WTC11 (cell line): ENCODE measurements around the gene SPIB. TPM values are rescaled to one million over a fixed set of nuclear protein-coding genes. Genes with fewer than 3 reads are reported as not detected.

Experiments
- ATAC-seq: fragments of 200-7000 bp; cut with Tn5 transposase; 2 replicates; pipeline ENCODE4 v1.10.0; 2021; ENCODE audit warnings: mild to moderate bottlenecking, moderate library complexity
- CTCF ChIA-PET: fragments of 300-600 bp; sonication (Branson Sonifier 250); formaldehyde crosslinking; loops from one replicate; lab custom pipeline; 2021; ENCODE audit warnings: antibody characterized with exemption; lab: Charles Lee
- POLR2A ChIA-PET: fragments of 350-600 bp; sonication (Branson Sonifier 250); formaldehyde crosslinking; loops from one replicate; lab custom pipeline; 2021; ENCODE audit warnings: antibody characterized with exemption; lab: Charles Lee
- DNase-seq: peaks from one replicate; pipeline ENCODE4 v3.0.0; 2021; ENCODE audit warnings: low spot score
- H3K27ac Mint-ChIP-seq: 2 replicates; pipeline ENCODE4 v1.8.0; 2021; ENCODE audit warnings: mixed read lengths
- H3K27me3 Mint-ChIP-seq: 2 replicates; pipeline ENCODE4 v1.8.0; 2021; ENCODE audit warnings: low read depth, mild to moderate bottlenecking, moderate library complexity, mixed read lengths
- H3K36me3 Mint-ChIP-seq: 2 replicates; pipeline ENCODE4 v1.8.0; 2021; ENCODE audit warnings: mixed read lengths
- H3K4me1 Mint-ChIP-seq: 2 replicates; pipeline ENCODE4 v1.8.0; 2022; ENCODE audit warnings: mixed read lengths
- H3K4me3 Mint-ChIP-seq: 2 replicates; pipeline ENCODE4 v1.8.0; 2021; ENCODE audit warnings: mild to moderate bottlenecking, moderate library complexity, mixed read lengths
- H3K9me3 Mint-ChIP-seq: 2 replicates; pipeline ENCODE4 v1.8.0; 2021; ENCODE audit warnings: mixed read lengths
- ARID4B ChIP-seq: sonication (generic); formaldehyde crosslinking; IDR thresholded peaks from 2 replicates; pipeline ENCODE4 v1.8.0; 2023; ENCODE audit warnings: missing genetic modification reagents, mild to moderate bottlenecking, borderline replicate concordance
- ATF2 ChIP-seq: sonication (generic); formaldehyde crosslinking; IDR thresholded peaks from 2 replicates; pipeline ENCODE4 v1.8.1; 2022; ENCODE audit warnings: low read depth, missing genetic modification reagents, borderline replicate concordance
- CDX4 ChIP-seq: fragments of 250-450 bp; sonication (Bioruptor Pico); IDR thresholded peaks from 2 replicates; pipeline ENCODE4 v1.9.0; 2021; ENCODE audit warnings: moderate library complexity, mild to moderate bottlenecking, inconsistent platforms, borderline replicate concordance
- ETV6 ChIP-seq: sonication (generic); formaldehyde crosslinking; IDR thresholded peaks from 2 replicates; pipeline ENCODE4 v1.8.1; 2022; ENCODE audit warnings: mild to moderate bottlenecking, missing genetic modification reagents
- FOXP1 ChIP-seq: sonication (generic); formaldehyde crosslinking; IDR thresholded peaks from 2 replicates; pipeline ENCODE4 v1.8.0; 2022; ENCODE audit warnings: missing genetic modification reagents, mild to moderate bottlenecking, moderate library complexity, borderline replicate concordance
- GABPB1 ChIP-seq: sonication (generic); formaldehyde crosslinking; IDR thresholded peaks from 2 replicates; pipeline ENCODE4 v1.8.1; 2023; ENCODE audit warnings: mild to moderate bottlenecking, missing genetic modification reagents
- GRHL2 ChIP-seq: fragments of 250-450 bp; sonication (Bioruptor Pico); IDR thresholded peaks from 2 replicates; pipeline ENCODE4 v1.8.0; 2022; ENCODE audit warnings: mild to moderate bottlenecking, moderate library complexity; ENCODE audit not compliant: insufficient replicate concordance, severe bottlenecking
- NR2C2 ChIP-seq: sonication (generic); formaldehyde crosslinking; IDR thresholded peaks from 2 replicates; pipeline ENCODE4 v1.8.0; 2022; ENCODE audit warnings: mild to moderate bottlenecking, missing genetic modification reagents
- RORB ChIP-seq: fragments of 250-450 bp; sonication (Bioruptor Pico); IDR thresholded peaks from 2 replicates; pipeline ENCODE4 v1.9.0; 2021; ENCODE audit warnings: mild to moderate bottlenecking
- SP1 ChIP-seq: sonication (generic); formaldehyde crosslinking; conservative IDR thresholded peaks from 2 replicates; pipeline ENCODE4 v1.8.1; 2022; ENCODE audit warnings: missing genetic modification reagents
- TCF7 ChIP-seq: sonication (generic); formaldehyde crosslinking; IDR thresholded peaks from 2 replicates; pipeline ENCODE4 v1.8.0; 2022; ENCODE audit warnings: mild to moderate bottlenecking, low read depth, missing genetic modification reagents, moderate library complexity
- USF1 ChIP-seq: sonication (generic); formaldehyde crosslinking; IDR thresholded peaks from 2 replicates; pipeline ENCODE4 v1.8.0; 2022; ENCODE audit warnings: mild to moderate bottlenecking, missing genetic modification reagents
- ZNF121 ChIP-seq: sonication (generic); formaldehyde crosslinking; IDR thresholded peaks from 2 replicates; pipeline ENCODE4 v1.8.0; 2023; ENCODE audit warnings: missing genetic modification reagents
- ZNF263 ChIP-seq: sonication (generic); formaldehyde crosslinking; IDR thresholded peaks from 2 replicates; pipeline ENCODE4 v1.8.1; 2022; ENCODE audit warnings: low read depth, mild to moderate bottlenecking, moderate library complexity, missing genetic modification reagents
- ZNF425 ChIP-seq: fragments of 250-450 bp; sonication (Bioruptor Pico); conservative IDR thresholded peaks from 2 replicates; pipeline ENCODE4 v1.9.0; 2021; ENCODE audit warnings: mild to moderate bottlenecking
- total RNA-seq: library from RNA; stranded (reverse); gene quantifications from 3 replicates; pipeline ENCODE4 v1.2.3, GENCODE V29; 2021
- TF ChIP-seq, protein P1 (sequence below): sonication (generic); formaldehyde crosslinking; IDR thresholded peaks from 2 replicates; pipeline ENCODE4 v1.8.1; 2023; ENCODE audit warnings: mild to moderate bottlenecking, missing genetic modification reagents, borderline replicate concordance
- TF ChIP-seq, protein P2 (sequence below): sonication (generic); formaldehyde crosslinking; IDR thresholded peaks from 2 replicates; pipeline ENCODE4 v1.8.0; 2023; ENCODE audit warnings: missing genetic modification reagents

The SPIB gene
- total RNA-seq, 1 experiment from 2014 or later = 4.7 TPM

DNA sequence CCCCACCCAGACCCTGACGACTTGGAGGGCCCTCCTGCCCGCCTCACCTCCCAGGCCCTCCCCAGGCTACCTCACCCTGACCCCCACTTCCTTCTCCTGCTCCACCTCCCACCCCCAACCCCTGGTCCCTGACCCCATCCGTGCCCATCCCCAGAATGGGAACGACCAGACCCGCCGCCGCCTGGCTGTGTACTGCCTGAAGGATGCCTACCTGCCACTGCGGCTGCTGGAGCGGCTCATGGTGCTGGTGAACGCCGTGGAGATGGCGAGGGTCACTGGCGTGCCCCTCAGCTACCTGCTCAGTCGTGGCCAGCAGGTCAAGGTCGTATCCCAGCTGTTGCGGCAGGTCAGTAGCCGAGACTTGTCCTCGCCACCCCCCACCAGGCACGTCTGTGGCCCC lies 11.9 kb upstream of the SPIB start:
- ATAC-seq (no peak), DNase-seq (no peak)
- no peaks in the 10 kb centered on the region for H3K9me3 Mint-ChIP-seq
- H3K27me3 Mint-ChIP-seq = no peaks in the 10 kb centered on the region; the same call in 1 of the 2 replicates
- no peak for TF ChIP-seq ZNF425 (CRISPR knock-in tag)
- TF ChIP-seq RORB (CRISPR knock-in tag) = no peak
- TF ChIP-seq GABPB1 = no peak
- no peak for TF ChIP-seq USF1 (CRISPR knock-in tag)
- TF ChIP-seq NR2C2 = no peak
- TF ChIP-seq, protein P1, sequence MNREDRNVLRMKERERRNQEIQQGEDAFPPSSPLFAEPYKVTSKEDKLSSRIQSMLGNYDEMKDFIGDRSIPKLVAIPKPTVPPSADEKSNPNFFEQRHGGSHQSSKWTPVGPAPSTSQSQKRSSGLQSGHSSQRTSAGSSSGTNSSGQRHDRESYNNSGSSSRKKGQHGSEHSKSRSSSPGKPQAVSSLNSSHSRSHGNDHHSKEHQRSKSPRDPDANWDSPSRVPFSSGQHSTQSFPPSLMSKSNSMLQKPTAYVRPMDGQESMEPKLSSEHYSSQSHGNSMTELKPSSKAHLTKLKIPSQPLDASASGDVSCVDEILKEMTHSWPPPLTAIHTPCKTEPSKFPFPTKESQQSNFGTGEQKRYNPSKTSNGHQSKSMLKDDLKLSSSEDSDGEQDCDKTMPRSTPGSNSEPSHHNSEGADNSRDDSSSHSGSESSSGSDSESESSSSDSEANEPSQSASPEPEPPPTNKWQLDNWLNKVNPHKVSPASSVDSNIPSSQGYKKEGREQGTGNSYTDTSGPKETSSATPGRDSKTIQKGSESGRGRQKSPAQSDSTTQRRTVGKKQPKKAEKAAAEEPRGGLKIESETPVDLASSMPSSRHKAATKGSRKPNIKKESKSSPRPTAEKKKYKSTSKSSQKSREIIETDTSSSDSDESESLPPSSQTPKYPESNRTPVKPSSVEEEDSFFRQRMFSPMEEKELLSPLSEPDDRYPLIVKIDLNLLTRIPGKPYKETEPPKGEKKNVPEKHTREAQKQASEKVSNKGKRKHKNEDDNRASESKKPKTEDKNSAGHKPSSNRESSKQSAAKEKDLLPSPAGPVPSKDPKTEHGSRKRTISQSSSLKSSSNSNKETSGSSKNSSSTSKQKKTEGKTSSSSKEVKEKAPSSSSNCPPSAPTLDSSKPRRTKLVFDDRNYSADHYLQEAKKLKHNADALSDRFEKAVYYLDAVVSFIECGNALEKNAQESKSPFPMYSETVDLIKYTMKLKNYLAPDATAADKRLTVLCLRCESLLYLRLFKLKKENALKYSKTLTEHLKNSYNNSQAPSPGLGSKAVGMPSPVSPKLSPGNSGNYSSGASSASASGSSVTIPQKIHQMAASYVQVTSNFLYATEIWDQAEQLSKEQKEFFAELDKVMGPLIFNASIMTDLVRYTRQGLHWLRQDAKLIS (CRISPR knock-in tag) = no peak
- no peak for TF ChIP-seq ARID4B (CRISPR knock-in tag)
- TF ChIP-seq FOXP1 (CRISPR knock-in tag) = no peak
- TF ChIP-seq, protein P2, sequence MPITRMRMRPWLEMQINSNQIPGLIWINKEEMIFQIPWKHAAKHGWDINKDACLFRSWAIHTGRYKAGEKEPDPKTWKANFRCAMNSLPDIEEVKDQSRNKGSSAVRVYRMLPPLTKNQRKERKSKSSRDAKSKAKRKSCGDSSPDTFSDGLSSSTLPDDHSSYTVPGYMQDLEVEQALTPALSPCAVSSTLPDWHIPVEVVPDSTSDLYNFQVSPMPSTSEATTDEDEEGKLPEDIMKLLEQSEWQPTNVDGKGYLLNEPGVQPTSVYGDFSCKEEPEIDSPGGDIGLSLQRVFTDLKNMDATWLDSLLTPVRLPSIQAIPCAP (CRISPR knock-in tag) = no peak
- no peaks in the 10 kb centered on the region for H3K4me1 Mint-ChIP-seq
- ChIA-PET CTCF (no interaction called here), POLR2A (no interaction called here)
- H3K27ac Mint-ChIP-seq = no peak overlapping the region
- no peak overlapping the region for H3K4me3 Mint-ChIP-seq
- H3K36me3 Mint-ChIP-seq = peaks cover 39% of the 10 kb centered on the region

GRCh38 chr19:50409347-50409746 lies 9.4 kb upstream of the SPIB start:
- H3K27ac Mint-ChIP-seq = no peak overlapping the region
- no peaks in the 10 kb centered on the region; the same call in 1 of the 2 replicates for H3K27me3 Mint-ChIP-seq
- ATAC-seq = no peak
- peaks cover under 1% of the 10 kb centered on the region; the same call in 1 of the 2 replicates for H3K4me1 Mint-ChIP-seq
- H3K36me3 Mint-ChIP-seq = peaks cover 43% of the 10 kb centered on the region
- no peaks in the 10 kb centered on the region for H3K9me3 Mint-ChIP-seq
- DNase-seq = no peak
- ChIA-PET POLR2A (no interaction called here), CTCF (interaction anchor here (0.9 to 1.1 kb wide), 3 partner anchors 25 to 128 kb away, joined by 3 to 4 read pairs (median 4); partner anchors contain the start of gene POLD1)
- no peak overlapping the region for H3K4me3 Mint-ChIP-seq
- TF ChIP-seq ZNF121 (CRISPR knock-in tag) = no peak
- TF ChIP-seq TCF7 (CRISPR knock-in tag) = no peak
- TF ChIP-seq ATF2 = no peak
- no peak for TF ChIP-seq ZNF263
- TF ChIP-seq ETV6 (CRISPR knock-in tag) = no peak
- no peak for TF ChIP-seq GABPB1
- no peak for TF ChIP-seq SP1 (CRISPR knock-in tag)
- TF ChIP-seq CDX4 = no peak
- TF ChIP-seq GRHL2 (CRISPR knock-in tag) = no peak
